ENCODE measurements around the gene LRRK1. TPM values are rescaled to one million over a fixed set of nuclear protein-coding genes. Genes with fewer than 3 reads are reported as not detected.

LRRK1 gene
- polyA plus RNA-seq, 1 donor (not counting 4 experiments of a cell fraction or from before 2014, with no cell fraction given), result 6.2 TPM

DNA sequence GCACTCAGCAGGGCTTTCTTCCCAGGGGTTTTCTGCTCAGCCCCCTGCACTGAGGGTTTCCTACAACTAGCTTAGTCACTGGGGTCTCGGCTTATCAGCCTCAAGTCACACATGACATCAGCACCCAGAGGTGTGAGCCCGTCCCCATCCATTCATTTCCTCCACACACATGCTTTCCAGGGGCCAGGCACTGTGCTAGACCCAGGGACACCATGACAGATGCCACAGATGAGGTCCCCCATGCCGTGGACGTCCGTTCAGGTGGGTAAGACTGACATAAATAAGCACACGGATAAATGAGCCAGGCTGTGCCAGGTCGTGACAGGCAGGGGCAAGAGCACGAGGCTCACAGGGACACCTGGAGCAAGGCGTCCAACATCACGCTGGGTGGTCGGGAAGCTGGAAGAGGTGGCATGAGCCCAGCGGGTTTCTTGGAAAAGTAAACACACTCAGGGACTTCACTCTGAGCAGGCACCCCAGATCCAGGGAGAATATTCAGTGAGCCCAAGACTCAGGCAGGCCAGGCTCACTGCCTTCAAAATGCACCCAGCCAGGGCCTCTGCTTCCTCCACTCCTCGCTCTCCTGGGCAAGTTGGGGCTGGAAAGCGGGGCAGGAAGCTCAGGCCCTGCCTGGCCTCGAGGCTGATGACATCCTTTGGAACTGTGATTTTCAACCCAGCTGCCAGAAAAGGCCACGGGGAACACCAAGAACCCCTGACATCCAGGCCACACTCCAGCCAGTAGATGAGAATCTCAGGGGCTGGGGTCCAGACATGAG lies 193.4 kb downstream of the LRRK1 start:
- H3K79me2 ChIP-seq (ENCODE audit: control insufficient read depth, insufficient read depth, low read length), result no peaks in the 10 kb centered on the region
- dilution Hi-C loops (cut with MboI; ENCODE audit: extremely low pct_ligation_motif_present, low sequenced_read_pairs), result no loop called here
- H3K27me3 ChIP-seq (ENCODE audit: control insufficient read depth, extremely low read depth, insufficient read depth, low read length), result no peaks in the 10 kb centered on the region
- peak overlapping the region; percentile 46 for H3K9ac ChIP-seq (ENCODE audit: control insufficient read depth, extremely low read depth, insufficient read depth, low read length)
- H3K4me2 ChIP-seq (ENCODE audit: control insufficient read depth, extremely low read depth, insufficient read depth, low read depth, low read length), result peak overlapping the region; percentile 22
- H2AFZ ChIP-seq (ENCODE audit: control insufficient read depth, low read length), result peak overlapping the region; percentile 70
- H3K4me1 ChIP-seq (ENCODE audit: control insufficient read depth, extremely low read depth, insufficient read depth, low read length), result peaks cover 12% of the 10 kb centered on the region
- H3K27ac ChIP-seq (ENCODE audit: control insufficient read depth, insufficient read depth, low read length), result peak overlapping the region; percentile 50
- FAIRE-seq, result peak; percentile 96
- H3K4me3 ChIP-seq (ENCODE audit: control insufficient read depth in 2 of 3, extremely low read depth in 1 of 3, insufficient read depth in 2 of 3, low read depth in 1 of 3, low read length in 3 of 3), result no peak overlapping the region
- H3K9me3 ChIP-seq (ENCODE audit: control insufficient read depth, low read depth, low read length), result no peaks in the 10 kb centered on the region
- H3K9me1 ChIP-seq (ENCODE audit: control insufficient read depth, extremely low read depth, insufficient read depth, low read length), result no peaks in the 10 kb centered on the region
- no peaks in the 10 kb centered on the region for H4K20me1 ChIP-seq (ENCODE audit: control insufficient read depth, extremely low read depth, insufficient read depth, low read length)
- no peak for TF ChIP-seq EZH2 (IDR thresholded peaks at IDR 0.05; ENCODE audit: low read length)
- TF ChIP-seq, protein P1, sequence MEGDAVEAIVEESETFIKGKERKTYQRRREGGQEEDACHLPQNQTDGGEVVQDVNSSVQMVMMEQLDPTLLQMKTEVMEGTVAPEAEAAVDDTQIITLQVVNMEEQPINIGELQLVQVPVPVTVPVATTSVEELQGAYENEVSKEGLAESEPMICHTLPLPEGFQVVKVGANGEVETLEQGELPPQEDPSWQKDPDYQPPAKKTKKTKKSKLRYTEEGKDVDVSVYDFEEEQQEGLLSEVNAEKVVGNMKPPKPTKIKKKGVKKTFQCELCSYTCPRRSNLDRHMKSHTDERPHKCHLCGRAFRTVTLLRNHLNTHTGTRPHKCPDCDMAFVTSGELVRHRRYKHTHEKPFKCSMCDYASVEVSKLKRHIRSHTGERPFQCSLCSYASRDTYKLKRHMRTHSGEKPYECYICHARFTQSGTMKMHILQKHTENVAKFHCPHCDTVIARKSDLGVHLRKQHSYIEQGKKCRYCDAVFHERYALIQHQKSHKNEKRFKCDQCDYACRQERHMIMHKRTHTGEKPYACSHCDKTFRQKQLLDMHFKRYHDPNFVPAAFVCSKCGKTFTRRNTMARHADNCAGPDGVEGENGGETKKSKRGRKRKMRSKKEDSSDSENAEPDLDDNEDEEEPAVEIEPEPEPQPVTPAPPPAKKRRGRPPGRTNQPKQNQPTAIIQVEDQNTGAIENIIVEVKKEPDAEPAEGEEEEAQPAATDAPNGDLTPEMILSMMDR (optimal IDR thresholded peaks at IDR 0.05 in 1 of 3, IDR thresholded peaks at IDR 0.05 in 1 of 3, conservative IDR thresholded peaks at IDR 0.05 in 1 of 3; ENCODE audit: extremely low read depth in 1 of 3, insufficient read depth in 2 of 3, low read length in 3 of 3), result no peak
- DNase-seq (ENCODE audit: low read depth, low spot score), result peak; percentile 30
- no peaks in the 10 kb centered on the region for H3K36me3 ChIP-seq (ENCODE audit: control insufficient read depth in 2 of 2, extremely low read depth in 1 of 2, insufficient read depth in 2 of 2, low read length in 2 of 2)

- Histone ChIP-seq H3K27me3 (ENCODE audit: control insufficient read depth, extremely low read depth, insufficient read depth, low read length) (no peaks in the 10 kb centered on the region), H2AFZ (ENCODE audit: control insufficient read depth, low read length) (no peak overlapping the region), H3K9me3 (ENCODE audit: control insufficient read depth, low read depth, low read length) (no peaks in the 10 kb centered on the region), H3K36me3 (ENCODE audit: control insufficient read depth in 2 of 2, extremely low read depth in 1 of 2, insufficient read depth in 2 of 2, low read length in 2 of 2) (no peaks in the 10 kb centered on the region), H3K79me2 (ENCODE audit: control insufficient read depth, insufficient read depth, low read length) (no peaks in the 10 kb centered on the region), H4K20me1 (ENCODE audit: control insufficient read depth, extremely low read depth, insufficient read depth, low read length) (no peaks in the 10 kb centered on the region), H3K9me1 (ENCODE audit: control insufficient read depth, extremely low read depth, insufficient read depth, low read length) (no peaks in the 10 kb centered on the region), H3K4me2 (ENCODE audit: control insufficient read depth, extremely low read depth, insufficient read depth, low read depth, low read length) (no peak overlapping the region), H3K9ac (ENCODE audit: control insufficient read depth, extremely low read depth, insufficient read depth, low read length) (peak overlapping the region; percentile 46), H3K4me3 (ENCODE audit: control insufficient read depth in 2 of 3, extremely low read depth in 1 of 3, insufficient read depth in 2 of 3, low read depth in 1 of 3, low read length in 3 of 3) (no peak overlapping the region), H3K27ac (ENCODE audit: control insufficient read depth, insufficient read depth, low read length) (peak overlapping the region; percentile 45), H3K4me1 (ENCODE audit: control insufficient read depth, extremely low read depth, insufficient read depth, low read length) (peaks cover 12% of the 10 kb centered on the region)
- TF ChIP-seq, protein P1 (optimal IDR thresholded peaks at IDR 0.05 in 1 of 3, IDR thresholded peaks at IDR 0.05 in 1 of 3, conservative IDR thresholded peaks at IDR 0.05 in 1 of 3; ENCODE audit: extremely low read depth in 1 of 3, insufficient read depth in 2 of 3, low read length in 3 of 3), result no peak
- TF ChIP-seq EZH2 (IDR thresholded peaks at IDR 0.05; ENCODE audit: low read length), result no peak
- FAIRE-seq (no peak), DNase-seq (ENCODE audit: low read depth, low spot score) (no peak)
- dilution Hi-C loops (cut with MboI; ENCODE audit: extremely low pct_ligation_motif_present, low sequenced_read_pairs), result no loop called here
Measured at GRCh38 chr15:101113114-101114005, 194.2 kb downstream of the LRRK1 start.
